CD4-positive, alpha-beta T cell treated with Interferon alpha-2 for 1 hour (primary cell): ENCODE measurements around the gene ELANE.

Experiments
- DNase-seq, 2 donors: peaks; one replicate each; pipeline ENCODE4 v3.0.0-alpha.2; 2020 to 2022

The ELANE gene

DNA sequence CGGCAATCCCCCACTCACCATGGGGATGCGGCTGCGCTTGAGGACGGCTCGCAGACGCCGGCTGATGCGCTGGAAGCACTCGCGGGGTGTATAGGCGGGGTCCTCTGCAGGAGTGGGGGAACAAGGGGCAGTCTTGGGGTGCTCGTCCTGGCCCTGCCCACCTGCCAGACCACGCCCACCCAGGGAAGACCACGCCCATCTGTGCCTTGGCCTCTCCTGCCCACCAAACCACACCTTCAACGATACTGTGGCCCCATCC lies 47.9 kb downstream of the ELANE start:
- no peak for DNase-seq

DNA sequence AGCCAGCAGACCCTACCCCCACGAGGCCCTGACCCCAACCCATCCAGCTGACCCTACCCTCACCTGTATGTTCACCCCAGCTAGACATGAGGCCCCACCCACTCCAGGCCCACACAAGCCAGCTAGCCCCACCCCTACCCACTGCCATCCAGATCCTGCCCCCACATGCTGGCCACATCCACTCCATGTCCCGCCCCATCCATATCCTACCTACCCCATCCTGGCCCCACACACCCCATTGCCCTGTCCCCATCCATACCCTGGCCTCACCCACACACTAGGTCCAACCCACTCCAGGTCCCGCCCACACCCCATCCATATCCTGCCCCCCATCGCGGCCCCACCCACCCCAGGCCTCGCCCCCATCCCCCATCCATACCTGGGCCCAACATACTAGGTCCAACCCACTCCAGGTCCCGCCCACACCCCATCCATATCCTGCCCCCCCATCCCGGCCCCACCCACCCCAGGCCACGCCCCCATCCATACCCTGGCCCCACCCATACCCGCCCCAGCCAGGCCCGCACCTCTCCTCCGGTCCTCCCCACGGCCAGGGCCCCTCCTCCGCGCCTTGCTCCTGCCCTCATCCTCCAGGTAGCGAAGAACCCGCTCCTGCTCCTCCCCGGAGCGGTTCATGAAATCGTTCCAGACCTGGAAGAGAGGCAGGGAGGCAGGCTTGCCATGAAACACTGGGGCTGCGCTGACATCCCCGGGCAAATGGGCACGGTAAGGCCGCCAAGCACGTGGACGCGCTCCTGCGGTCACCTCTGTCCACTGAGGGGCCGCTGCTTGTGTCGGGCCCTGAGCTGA lies 48.4 kb downstream of the ELANE start:
- peak; percentile 34 to 65 for DNase-seq

DNA sequence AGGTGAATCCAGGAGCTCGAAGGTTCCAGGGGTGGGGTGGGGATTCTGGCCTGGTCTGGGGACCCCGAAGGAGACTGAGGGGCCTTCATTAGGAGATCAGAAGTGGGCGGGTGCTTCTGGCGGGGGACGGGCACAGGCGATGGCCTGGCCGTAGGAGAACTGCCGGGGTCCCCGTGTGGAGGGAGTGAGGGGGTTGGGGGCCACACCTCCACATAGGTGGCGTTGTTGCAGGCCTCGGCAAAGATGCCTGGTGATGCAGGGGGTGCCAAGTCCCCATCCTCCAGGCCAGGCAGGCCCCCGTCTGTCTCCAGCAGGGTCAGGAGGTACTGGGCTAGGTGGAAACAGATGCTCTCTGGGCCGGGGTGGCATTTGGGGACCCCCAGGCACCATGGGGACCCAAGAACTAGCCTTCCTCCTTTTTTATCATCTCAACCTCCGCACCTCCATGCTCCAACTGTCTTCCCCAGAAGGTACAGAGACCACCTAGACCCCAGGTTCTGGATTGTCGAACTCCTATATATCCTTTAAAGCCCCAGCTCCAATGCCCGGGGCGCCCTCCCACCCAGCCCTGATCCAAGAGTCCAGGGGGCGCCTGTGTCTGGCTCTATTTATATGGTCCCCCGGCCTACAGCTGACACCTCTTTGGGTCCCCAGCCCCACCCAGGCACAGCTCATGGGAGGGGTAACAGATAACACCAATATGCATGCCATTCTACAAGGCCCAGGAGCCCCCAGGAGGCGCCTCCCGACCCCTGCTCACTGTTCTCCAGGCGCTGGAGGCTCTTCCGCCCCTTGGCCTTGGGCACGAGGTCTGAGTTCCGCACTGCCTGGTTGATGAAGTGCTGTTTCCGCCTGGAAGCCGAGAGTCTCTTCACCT lies 49.4 kb downstream of the ELANE start:
- no peak for DNase-seq

DNA sequence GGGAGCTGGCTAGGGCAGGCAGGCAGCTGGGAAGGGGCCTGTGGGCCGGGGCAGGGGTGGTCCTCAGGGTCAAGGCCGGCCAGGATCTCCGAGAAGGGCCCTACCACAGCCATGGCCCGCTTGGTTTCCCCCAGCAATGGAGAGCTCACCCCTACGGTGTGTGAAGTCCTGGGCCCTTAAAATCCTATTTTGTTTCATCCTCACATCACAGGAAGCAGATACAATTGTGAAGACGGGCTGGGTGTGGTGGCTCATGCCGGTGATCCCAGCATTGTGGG lies 49.9 kb downstream of the ELANE start:
- no peak for DNase-seq

DNA sequence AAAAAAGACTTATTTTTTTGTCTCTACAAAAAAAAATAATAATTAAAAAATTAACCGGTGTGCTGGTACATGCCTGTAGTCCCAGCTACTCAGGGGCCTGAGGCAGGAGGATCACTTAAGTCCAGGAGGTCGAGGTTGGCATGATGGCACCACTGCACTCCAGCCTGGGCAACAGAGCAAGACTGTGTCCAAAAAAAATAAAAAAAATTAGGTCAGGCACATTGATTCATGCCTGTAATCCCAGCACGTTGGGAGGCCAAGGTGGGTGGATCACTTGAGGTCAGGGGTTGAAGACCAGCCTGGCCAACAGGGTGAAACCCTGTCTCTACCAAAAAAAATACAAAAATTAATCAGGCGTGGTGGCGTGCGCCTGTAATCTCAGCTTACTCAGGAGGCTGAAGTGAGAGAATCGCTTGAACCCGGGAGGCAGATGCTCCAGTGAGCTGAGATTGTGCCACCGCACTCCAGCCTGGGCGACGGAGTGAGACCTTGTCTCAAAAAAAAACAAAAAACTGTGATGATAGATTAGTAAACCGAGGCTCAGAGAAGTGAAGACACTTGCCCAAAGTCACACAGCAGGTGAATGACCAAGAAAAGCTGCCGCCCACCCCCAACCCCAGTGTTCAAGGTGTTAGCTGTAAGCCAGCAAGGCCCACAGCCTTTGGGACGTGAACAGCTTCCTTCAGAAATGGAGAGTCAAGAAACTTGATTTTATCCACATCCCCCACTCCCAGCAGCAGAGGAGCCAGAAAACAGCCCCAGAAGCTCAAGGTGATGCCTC lies 50.5 kb downstream of the ELANE start:
- no peak for DNase-seq

DNA sequence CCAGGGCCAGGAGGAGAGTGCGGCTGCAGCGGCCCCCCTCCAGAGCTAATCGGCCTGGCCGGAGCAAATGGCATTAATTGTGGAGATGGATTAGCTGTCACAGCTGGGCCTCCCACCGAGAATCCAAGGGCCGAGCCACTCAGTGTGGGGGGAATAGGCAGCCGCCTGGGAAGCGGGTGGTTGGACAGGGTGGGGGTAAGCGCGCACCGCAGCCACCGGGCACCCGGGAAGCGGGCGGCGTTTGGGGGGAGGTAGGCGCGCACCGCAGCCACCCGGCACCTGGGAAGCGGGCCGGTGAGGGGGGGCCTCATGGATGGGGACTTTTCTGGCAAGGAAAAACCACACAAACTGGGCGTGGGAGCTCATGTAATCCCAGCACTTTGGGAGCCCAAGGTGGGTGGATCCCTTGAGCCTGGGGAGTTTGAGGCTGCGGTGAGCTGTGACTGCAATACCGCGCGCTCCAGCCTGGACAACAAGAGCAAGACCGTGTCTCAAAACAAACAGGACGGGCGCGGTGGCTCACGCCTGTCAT lies 51.2 kb downstream of the ELANE start:
- DNase-seq, result no peak

DNA sequence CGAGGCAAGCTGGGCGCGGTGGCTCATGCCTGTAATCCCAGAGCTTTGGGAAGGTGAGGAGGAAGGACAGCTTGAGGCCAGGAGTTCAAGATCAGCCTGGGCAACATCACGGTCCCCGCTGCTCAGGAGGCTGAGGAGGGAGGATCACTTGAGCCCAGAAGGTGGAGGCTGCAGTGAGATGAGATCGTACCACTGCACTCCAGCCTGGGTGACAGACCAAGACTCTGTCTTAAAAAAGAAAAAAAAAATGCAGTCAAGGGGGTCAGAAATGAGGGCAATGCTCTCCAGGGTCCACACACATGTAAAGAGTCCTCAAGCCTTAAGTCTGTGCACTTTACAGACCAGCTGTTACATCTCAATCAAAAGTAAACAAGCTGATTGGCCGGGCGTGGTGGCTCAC lies 52.4 kb downstream of the ELANE start:
- no peak for DNase-seq
